GM18873 (cell line): ENCODE measurements around the gene CSKMT.
A peak's percentile ranks its signal among the peaks of the same experiment; 100 is the strongest.
"Not testable (repeated sequence)": the region's sequence is repeated elsewhere in the genome, so short reads cannot be mapped to it uniquely, and the experiment has no call there.

Experiments
- ATAC-seq: cut with Tn5 transposase; IDR thresholded peaks from one replicate; pipeline ENCODE4 v1.9.1; 2021; ENCODE audit warnings: mild to moderate bottlenecking, moderate library complexity, moderate number of reproducible peaks; ENCODE audit not compliant: unreplicated experiment, low FRiP score

CSKMT gene, protein sequence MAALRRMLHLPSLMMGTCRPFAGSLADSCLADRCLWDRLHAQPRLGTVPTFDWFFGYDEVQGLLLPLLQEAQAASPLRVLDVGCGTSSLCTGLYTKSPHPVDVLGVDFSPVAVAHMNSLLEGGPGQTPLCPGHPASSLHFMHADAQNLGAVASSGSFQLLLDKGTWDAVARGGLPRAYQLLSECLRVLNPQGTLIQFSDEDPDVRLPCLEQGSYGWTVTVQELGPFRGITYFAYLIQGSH

DNA sequence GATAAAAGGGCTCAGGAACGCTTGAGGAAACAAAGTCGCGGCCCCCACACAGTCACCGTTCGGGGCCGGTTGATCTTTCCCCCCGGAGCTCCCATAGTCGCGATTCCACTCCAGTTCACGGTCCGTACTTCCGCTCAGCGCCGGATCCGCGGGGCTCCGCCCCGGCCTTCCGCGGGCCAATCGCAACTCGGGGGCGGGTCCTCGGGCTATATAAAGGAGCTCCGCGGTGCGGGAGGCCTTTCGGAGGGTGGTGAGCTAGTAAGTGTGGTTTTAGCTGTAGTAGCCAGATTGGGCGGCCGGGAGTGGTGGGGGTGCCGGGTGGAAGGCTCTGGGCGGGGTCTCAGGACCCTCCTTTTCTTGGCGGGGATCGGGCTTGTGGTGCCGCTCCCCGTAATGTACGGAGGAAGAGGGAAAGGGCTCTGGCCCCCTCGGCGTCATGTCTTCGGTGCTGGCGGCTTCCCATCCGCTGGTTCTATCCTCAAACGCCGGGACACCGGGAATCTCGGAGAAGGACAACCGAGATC is at the start of gene CSKMT, which contains the start of gene C11orf98:
TSS of gene CSKMT (plus strand) at position 238 of the 524 bp plus-strand sequence. CDS start 568 bp downstream, outside the sequence.
TSS of gene C11orf98 (minus strand) at position 136 of the 524 bp plus-strand sequence. CDS start at position 95, 41 bp downstream.
- peak; percentile 57 for ATAC-seq

DNA sequence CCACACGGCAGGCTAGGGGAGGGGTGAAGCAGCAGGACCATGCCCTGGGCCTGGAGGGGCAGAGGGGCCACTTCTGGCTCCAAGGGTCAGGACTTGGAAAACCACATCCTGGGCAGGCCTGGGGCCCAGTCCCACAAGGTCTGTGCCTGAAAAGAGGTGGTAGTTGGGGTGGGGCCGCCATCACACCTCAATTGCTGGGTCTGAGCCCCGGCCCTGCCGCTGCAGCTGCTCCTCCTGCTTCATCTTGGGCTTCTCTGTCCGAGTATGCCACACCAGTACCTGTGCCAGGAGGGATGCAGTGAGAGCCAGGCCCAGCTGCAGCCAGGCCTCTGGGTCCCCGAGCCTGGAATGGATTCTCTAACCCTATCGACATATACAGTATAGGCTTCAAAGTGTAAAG is 49.6 kb upstream of the CSKMT start:
- ATAC-seq, result no peak

DNA sequence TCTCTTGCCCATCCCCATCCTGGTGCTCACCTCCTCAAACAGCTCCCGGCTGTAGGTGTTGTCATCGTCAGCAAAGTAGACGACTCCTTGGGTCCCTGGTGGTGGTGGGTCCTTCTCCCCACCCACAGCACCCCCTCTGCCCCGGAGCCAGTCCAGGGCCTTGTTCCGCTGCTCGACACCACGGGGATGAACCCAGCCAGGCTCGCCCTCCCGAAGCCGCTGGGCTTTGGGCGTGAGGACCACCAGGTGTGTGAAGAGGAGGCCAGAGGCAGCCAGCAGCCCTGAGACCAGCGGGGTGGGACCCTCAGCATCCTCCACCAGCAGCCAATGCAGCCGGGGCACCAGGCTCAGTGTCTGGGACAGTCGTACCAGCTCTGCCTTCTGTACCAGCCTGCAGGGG is 48.2 kb upstream of the CSKMT start:
- not testable (repeated sequence) for ATAC-seq

DNA sequence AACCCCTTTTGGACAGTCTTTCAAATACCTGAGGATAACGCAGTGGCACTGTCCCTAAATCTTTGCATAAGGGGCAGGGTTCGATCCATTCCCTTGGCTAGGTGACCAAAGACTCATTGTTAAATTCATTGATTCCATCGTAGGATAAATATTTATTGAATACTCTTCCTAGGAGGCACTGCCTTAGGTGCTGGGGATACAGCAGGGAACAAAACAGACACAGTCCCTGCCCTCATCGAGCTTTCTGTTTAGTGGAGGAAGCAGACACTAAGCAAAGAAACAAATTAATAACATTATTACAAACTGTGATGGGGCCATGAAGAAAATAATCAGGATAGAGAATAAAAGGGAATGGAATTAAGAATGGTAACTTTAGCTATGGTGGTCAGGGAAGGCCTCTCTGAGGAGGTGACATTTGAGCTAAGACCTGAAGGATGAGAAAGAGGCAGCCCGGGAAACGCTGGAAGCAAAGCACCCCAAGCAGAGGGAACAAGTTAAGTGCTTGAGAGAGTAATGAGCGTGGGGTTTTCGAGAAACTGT is 44.0 kb upstream of the CSKMT start:
- no peak for ATAC-seq

DNA sequence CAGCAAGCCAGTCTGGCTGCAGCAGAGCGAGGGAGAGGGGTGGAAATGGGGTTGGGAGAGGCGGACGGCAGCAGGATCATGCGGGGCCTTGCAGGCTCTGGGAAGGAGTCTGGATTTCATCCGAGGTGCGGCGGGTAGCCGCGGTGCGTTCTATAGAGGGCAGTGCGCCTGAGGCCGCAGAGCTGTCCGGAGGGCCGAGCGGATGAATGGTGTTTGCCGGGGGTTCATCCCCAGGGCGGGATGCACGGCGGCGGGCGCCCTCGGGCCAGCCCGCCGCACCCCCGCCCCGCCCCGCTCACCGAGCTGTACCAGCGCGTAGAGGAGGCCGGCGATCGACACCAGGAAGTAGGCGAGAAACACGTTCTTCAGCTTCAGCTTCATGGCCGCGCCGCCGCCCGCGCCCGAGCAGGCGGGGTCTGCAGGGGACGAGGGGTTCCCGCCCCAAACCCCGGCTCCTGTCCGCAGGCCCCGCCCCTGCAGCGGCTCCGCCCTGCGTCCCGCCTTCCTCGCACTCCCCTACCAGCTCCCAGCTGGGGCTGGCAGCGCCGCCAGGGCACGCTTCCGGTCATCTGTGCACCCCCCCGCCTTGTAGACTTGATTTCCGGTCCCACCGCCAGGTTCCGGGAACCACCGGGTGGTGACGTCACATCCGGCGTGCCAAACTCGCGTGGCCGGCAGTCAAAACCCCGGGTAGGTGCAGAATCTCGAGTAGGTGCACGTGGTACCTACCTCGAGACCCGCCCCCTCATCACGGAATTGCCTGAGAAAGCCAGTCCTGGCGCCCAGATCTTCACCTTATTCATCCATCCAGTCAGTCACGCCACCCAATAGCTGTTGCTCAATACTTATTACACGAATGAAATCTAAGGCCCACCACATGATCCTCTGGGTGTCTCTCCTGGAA is 43.3 kb upstream of the CSKMT start, which contains the start of gene B3GAT3:
TSS of gene B3GAT3 (minus strand) at position 420 of the 904 bp plus-strand sequence. CDS start at position 381, 39 bp downstream.
- peak; percentile 81 for ATAC-seq

DNA sequence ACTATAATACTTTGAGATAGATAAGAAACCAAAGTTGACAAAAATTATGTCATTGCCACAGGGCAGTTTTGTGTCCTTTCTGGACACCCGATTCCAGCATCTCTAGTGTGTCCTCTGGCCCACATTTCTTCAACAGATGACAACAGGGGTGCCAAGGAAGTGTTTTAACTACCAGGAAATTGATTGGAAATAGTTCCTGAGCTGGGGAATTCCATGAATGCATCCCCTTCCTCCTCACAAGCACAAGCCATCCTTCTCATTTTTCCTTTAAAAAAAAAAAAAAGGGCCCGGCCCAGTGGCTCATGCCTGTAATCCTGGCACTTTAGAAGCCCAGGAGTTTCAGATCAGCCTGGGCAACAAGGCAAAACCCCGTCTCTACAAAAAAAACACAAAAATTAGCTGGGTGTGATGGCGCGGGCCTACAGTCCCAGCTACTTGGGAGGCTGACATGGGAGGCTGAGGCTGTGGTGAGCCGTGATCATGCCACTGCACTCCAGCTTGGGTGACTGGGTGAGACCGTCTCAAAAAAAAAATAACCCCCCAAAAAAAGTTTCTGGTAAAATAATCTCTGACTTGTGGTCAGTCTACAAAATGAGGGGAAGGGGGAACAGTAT is 42.5 kb upstream of the CSKMT start:
- ATAC-seq, result no peak

DNA sequence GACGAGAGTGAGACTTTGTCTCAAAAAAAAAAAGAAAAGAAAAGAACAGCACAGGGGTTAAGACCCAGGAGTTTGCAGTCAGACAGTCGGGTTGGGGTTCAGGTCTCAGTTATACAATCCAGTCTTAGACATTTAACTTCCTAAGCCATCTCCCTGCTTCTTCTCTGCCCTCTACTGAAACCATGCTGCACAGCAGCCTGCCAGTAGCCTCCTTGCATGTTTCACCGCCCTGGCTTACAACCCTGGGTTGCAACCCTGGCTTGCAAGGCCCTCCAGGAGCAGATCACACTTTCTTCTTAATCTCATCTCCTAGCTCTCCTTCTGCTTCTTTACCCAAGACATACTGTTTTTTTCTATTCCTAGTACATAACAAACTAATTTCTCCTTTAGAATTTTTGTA is 37.4 kb upstream of the CSKMT start:
- ATAC-seq, result no peak

DNA sequence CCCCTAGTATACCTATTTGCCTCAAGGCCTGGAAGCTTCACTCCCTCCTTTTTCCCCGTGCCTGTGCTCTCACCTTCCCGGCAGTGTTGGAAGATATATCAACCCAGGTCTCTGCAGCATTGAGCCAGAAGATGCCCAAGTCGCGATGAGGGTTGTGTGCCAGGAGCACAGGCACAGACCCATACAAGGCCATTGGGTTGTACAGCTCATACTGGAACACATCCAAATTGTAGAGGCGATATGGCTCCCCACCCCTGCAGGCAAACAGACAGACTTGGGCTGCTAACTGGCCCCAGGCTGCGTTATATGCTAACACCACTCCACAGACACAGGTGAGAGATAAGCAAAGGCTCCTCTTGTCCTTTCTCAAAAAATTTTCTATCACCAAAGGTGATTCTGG is 32.6 kb upstream of the CSKMT start:
- ATAC-seq, result no peak

DNA sequence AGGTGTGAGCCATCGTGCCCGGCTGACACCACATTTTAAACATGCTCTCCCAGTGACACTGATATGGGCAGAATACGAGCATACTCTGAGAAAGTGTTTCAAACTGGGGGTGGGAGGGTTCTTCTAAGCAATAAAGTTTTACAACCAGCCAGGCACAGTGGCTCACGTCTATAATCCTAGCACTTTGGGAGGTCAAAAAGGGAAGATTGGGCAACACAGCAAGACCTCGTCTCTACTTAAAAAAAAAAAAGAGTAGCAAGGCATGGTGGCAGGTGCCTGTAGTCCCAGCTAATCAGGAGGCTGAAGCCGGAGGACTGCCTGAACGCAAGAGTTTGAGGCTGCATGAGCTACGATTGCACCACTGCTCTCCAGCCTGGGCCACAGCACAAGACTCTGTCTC is 20.9 kb upstream of the CSKMT start:
- ATAC-seq, result no peak

DNA sequence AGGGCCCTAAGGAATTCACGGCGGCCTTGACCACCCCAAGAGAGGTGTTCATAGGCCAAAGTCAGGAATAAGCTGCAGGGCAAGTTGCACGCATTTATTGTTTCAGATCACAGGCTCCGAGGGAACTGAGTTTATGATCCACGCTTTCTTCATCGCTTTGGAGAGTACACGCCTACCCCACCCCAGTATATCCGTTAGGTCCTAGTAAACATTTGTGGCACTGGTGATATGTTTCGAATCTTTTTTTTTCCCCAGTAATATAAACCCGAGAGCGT is 19.5 kb upstream of the CSKMT start:
- ATAC-seq, result no peak

DNA sequence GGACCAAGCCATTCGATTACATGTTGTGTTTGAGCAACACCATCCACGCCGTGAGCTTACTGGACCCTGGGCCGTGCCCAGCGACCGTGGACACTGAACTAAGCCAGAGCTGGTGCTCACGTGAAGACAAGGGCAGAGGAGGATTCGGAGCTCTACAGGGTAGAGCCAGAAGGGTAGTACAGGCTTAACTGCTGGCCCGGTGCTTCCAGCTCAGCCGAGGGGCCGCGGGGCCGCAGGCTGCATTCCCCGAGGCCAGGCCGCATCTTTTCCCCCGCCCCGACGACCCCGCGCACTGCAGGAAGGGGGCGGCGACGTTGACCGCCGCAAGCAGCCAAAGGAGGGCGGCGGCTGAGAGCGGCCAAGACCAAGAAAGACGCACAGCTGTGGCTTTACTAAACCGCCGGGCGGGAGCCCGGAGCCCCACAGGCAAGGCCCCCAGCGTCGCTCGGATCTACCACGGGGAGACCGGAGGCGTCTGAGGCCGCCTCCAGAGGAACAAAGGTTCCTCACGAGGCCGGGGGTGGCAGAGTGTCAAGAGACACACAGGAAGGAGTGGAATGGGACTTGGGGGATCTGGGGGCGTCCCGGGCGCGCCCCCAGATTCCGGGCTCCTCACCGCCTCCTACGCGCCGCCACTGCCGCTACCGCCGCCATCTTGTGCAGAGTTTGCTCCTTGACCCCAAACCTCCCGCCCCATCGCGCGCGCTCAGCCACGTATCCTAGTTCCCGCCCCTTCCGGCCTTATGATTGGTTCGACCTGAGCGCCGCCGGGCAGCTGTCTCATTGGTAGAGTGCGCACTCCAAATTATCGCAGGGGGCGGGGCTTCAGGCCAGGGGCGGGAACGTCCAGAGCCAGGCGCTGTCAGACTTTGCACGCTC is 18.9 kb upstream of the CSKMT start, which contains the start of gene GANAB:
TSS of gene GANAB (minus strand) at position 668 of the 879 bp plus-strand sequence. CDS start at position 654, 14 bp downstream.
- ATAC-seq, result peak; percentile 71

DNA sequence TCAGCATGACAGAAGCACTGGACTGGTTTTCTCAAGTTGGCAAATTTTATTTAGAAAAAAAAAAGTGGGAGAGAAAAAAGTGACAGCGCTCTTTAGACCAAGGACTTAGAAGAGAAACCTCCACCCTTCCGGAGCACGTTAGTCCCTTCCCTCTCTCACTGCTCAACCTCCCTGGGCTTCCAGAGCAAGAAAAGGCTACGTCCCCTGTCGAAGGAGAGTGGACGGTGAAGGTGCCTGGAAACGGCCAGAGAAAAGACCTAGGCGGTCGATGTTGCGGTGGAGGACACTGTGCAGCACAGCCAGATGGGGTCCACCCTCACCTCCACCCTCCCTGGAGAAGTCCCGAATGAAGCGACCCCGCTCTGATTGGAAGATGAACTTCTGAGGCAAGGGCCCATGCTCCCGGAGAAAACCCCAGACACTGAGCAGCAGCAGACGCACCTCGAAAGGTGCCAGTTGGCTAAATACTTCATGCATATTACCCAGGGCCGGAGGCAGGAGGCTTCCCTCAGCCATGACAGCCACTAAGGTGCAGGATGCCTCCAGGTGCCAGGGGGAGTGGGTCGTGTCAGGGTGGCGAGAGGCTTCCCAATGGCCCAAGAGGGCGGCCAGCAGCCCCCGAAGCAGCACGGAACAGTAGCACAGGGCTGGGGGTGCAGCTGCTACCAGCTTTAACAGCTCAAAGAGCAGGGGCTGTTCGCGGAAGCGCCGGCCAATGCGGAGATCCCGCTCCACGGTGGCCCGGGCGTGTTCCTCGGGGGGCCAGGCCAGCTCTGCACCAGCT is 18.1 kb upstream of the CSKMT start:
- no peak for ATAC-seq

DNA sequence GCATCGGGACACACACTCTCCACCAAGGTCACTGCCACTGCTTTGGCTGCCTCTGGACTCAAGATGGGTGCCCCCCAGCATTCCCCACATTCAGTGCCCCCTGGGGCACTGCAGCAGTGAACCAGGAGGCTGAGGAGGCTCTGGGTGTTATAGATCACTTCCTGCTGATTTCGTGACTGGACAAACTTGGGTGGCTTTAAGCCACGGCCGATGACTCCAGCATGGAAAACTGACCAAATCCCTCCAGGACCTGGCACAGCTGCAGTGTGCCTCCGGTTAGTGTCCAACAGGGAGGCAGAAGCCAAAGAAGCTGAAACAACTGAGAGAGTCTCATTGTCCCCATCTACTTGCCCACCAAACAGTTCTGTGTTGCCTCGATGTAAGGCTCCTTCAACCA is 17.5 kb upstream of the CSKMT start:
- ATAC-seq, result no peak

DNA sequence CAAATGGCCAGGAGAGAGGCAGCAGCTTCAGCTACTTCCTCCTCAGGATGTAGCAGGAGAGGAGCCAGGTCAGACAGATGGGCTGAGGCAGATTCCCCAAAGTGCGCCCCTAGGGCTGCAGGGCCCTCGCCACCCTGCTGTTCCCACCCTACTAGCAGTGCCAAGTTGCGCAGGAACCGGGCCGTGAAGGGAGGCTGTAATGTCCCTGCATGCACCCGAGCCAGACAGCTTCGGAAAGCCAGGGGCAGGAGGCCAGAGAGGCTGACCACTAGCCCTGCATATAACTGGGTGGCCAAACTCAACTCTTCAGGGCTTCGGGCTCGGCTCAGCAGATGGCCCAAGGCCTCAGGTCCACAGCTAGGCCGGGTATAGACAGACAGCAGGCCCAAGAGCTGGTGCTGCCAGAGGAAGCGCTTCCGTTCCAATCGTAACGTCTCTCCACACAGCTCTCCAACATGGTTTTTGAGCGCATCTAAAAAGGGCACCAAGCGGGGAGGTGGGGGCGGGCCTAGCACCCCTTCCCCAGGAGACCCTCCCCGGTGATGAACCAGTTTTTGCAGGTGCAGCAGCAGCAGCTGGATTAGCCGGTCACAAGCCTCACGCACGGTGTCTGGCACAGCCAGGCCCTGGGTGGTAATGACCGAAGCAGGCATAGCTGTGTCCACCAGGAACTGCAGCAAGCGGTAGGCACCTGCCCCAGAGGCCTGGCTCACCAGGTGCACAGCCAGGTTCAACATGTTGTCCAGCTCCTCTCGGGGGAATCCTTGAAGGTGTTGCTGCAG is 16.7 kb upstream of the CSKMT start:
- ATAC-seq, result no peak

DNA sequence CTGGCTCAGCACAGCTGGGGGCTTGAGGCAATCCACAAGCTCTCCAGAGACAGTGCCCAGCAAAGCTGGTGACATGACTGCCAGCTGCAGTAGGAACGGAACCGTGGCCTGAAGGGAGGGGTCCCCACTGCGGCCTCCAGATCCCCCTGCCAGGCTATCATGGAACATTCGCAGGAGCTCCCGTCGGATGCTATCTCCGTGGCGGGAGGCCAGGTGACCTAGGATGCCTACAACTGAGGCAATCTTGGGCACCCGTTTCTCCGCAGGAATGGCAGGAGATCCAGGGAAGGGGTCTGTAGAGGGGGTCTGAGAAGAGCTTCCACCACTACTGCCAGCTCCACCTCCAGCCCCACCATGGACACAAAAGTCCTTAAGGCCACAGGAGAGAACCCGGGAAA is 16.1 kb upstream of the CSKMT start:
- no peak for ATAC-seq

DNA sequence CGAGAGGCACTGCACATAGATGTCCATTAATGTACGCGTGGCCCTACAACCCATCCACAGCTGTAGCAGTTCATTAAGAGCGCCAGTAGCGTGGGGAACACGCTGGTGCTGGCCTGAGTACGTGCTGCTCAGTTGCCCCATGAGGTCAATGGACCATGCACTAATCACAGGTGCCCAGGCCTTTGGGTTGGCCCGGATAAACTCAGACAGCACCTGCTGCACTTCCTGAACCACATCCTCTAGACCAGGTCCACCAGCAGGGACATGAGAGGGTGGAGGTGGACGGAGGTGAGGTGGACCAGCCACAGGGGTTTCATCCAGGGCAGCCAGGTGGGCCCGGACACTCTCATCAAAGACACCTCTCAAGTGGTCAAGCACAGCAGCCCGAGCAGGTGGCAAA is 15.6 kb upstream of the CSKMT start:
- no peak for ATAC-seq

DNA sequence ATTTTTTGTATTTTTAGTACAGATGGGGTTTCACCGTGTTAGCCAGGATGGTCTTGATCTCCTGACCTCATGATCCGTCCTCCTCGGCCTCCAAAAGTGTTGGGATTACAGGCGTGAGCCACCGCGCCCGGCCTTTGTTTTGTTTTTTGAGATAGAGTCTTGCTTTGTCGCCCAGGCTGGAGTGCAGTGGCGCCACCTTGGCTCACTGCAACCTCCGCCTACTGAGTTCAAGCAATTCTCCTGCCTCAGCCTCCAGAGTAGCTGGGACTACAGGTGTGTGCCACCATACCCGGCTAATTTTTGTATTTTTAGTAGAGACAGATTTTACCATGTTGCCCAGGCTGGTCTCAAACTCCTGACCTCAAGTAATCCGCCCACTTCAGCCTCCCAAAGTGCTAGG is 14.8 kb upstream of the CSKMT start:
- ATAC-seq, result not testable (repeated sequence)
